ENCODE measurements around the gene ANTXR1.

GRCh38 chr2:69043736-69044400 is 30.9 kb downstream of the ANTXR1 start:
- TF ChIP-seq, protein P1, sequence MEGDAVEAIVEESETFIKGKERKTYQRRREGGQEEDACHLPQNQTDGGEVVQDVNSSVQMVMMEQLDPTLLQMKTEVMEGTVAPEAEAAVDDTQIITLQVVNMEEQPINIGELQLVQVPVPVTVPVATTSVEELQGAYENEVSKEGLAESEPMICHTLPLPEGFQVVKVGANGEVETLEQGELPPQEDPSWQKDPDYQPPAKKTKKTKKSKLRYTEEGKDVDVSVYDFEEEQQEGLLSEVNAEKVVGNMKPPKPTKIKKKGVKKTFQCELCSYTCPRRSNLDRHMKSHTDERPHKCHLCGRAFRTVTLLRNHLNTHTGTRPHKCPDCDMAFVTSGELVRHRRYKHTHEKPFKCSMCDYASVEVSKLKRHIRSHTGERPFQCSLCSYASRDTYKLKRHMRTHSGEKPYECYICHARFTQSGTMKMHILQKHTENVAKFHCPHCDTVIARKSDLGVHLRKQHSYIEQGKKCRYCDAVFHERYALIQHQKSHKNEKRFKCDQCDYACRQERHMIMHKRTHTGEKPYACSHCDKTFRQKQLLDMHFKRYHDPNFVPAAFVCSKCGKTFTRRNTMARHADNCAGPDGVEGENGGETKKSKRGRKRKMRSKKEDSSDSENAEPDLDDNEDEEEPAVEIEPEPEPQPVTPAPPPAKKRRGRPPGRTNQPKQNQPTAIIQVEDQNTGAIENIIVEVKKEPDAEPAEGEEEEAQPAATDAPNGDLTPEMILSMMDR (IDR thresholded peaks at IDR 0.05; ENCODE audit: low read depth, low read length) = no peak
- no peak for TF ChIP-seq EZH2phosphoT487 (IDR thresholded peaks at IDR 0.05; ENCODE audit: low read depth)
